Measurements from ENCODE around the gene ZNF90. TPM values are rescaled to one million over a fixed set of nuclear protein-coding genes. Genes with fewer than 3 reads are reported as not detected.
"Not testable (repeated sequence)": the region's sequence is repeated elsewhere in the genome, so short reads cannot be mapped to it uniquely, and the experiment has no call there.

The ZNF90 gene
- total RNA-seq (13.4 TPM), polyA plus RNA-seq (3.3 TPM)

DNA sequence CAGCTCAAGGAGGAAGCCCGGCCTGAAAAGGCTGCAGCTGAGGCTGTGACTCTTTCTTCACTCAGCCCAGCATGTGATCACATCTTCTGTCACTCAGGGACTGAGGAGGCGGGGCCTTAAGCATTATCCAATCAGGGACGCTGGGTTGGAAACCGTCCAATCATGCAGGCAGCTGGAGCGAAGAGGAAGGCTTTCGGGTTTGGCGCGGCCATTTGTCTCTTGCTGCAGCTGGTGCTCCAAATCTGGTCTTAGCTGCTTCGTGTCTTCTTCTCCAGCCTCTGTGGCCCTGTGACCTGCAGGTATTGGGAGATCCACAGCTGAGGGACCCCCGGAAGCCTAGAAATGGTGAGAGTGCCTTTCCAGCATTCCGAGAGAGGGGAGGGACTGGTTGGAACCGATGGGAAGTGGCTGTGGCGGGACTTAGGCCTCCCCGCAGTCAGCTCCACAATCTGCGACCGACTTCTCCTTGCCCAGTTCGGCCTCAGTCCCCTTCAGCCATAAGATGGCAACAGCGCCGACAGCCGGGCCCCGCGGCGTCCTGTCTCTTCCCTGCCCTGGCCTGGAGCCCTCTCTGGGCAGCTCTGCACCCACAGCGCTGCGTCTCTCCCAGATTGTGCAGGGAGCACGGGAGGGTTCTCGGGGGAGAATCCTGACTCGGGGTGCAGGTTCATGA is at the start of gene ZNF90:
ZNF90 (plus strand) TSS at position 210 of the 673 bp plus-strand sequence; CDS start at position 343, 133 bp downstream.
- Histone ChIP-seq H3K4me3 (ENCODE audit: low read depth, low read length) (peak within 1 kb of the TSS; percentile 48), H3K36me3 (ENCODE audit: insufficient read depth) (no peaks in the 10 kb centered on the region), H3K27ac (ENCODE audit: low read depth) (no peak within 1 kb of the TSS), H3K4me1 (ENCODE audit: insufficient read depth) (peaks cover 2% of the 10 kb centered on the region)
- DNase-seq (ENCODE audit: extremely low spot score), result peak; percentile 96
- 1% methylated on average over 28 of the region's 28 CpGs for WGBS

DNA sequence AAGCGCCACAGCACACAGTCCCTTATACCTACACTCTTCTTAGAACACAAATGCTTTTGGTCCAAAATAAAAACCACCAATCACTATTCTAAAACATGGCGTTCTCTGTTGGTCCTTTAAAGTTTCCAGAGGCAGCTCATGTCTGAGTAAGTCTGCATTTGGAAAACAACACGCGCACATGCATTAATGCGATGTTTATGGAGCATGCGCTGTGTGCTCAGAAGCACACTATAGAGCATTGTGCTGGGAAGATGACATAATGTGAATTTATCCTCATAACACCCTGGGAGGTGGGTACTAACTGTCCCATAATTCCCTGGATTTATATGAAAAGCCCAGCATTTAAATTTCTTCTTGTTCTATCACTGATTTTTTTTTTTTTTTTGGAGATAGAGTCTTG is 49.2 kb upstream of the ZNF90 start:
- Histone ChIP-seq H3K4me3 (ENCODE audit: low read depth, low read length) (no peak overlapping the region), H3K27ac (ENCODE audit: low read depth) (no peak overlapping the region), H3K36me3 (ENCODE audit: insufficient read depth) (no peaks in the 10 kb centered on the region), H3K4me1 (ENCODE audit: insufficient read depth) (no peaks in the 10 kb centered on the region)
- DNase-seq (ENCODE audit: extremely low spot score), result no peak
- WGBS, result 95% methylated on average over 6 of the region's 6 CpGs

DNA sequence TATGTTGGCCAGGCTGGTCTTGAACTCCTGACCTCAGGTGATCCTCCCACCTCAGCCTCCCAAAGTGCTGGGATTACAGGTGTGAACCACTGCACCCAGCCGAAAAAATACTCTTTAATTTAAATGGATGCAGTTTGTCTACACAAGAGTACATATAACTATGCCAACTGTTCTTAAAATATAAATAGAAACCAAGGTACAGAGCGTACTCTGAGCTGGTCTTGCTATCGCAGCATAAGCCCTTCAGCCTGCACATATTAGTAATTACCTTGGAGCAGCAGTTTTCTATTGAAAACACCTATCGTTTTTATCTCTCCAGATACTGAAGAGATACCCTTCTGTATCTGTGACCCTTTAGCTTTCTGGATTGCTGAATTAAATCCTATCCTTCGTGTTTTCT is 41.9 kb upstream of the ZNF90 start:
- Histone ChIP-seq H3K27ac (ENCODE audit: low read depth) (no peak overlapping the region), H3K36me3 (ENCODE audit: insufficient read depth) (no peaks in the 10 kb centered on the region), H3K4me1 (ENCODE audit: insufficient read depth) (no peaks in the 10 kb centered on the region), H3K4me3 (ENCODE audit: low read depth, low read length) (no peak overlapping the region)
- 95% methylated on average over 5 of the region's 5 CpGs for WGBS
- DNase-seq (ENCODE audit: extremely low spot score), result no peak

DNA sequence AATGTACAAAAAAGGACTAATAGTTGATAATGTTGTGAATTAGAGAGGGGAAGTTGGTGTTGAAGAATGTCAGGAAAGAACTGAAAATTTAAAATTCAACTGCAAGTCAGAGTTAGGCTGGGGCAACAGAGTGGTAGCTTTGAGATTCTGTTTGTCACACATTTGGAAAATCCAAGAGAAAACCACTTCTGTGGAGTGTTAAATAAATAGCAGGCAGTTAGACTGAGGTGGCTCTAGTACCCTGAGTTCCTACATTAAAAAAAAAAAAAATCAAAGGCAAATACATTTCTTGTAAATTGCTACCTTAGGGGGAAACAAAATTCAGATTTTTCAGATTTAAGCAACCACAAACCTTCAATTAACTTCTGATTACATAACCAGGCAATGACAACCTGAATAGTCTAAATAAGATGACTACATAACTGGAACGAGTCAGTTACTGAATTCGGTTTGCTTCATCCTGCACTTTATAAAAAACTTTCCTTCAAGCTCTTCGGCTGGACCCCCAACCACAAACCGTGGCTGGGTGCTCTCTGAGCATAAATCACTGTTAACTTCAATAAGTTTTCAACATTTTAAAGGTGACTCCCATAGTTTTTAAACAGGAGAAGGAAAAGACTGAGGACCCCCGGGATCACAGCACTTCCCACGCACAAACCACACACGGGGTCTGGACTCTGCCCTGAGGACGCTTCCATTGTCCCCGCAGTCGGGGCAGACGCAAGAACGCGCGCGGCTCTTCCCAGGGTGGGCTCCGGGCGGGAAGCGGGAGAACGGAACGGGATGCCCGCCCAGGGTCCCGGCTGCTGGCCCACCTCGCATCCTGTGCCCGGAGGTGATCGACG is 39.2 kb upstream of the ZNF90 start:
- WGBS, result under 1% methylated on average over 26 of the region's 26 CpGs

DNA sequence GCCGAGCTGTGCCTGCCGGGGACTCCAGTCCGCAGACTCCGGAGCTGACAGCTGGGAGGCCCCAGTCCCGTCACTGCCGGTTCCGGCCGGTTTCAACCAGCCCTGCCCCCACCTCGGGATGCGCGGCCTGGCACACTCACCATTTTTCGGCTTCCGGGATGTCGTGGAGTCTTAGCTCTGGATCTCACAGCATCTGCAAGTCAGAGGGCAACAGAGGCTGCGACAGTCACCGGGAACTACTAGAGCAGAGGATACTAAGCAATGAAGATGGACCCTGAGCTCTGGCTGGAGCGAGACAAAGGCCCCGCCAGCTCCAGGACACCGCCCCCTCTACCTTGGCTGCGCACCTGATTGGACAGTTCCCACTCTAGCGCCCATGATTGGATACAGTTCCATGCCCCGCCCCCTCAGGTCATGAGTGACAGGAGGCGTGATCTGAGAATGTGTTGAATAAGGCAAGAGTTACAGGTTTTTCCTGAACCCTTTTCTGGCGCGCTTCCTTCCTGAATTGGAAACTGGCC is 38.5 kb upstream of the ZNF90 start, which contains the start of gene ZNF682:
ZNF682 (minus strand) TSS at position 303 of the 521 bp plus-strand sequence; CDS start at position 143, 160 bp downstream.
- Histone ChIP-seq H3K36me3 (ENCODE audit: insufficient read depth) (no peaks in the 10 kb centered on the region), H3K4me1 (ENCODE audit: insufficient read depth) (no peaks in the 10 kb centered on the region), H3K27ac (ENCODE audit: low read depth) (no peak within 1 kb of the TSS), H3K4me3 (ENCODE audit: low read depth, low read length) (peak within 1 kb of the TSS; percentile 69)
- under 1% methylated on average over 25 of the region's 25 CpGs for WGBS
- peak; percentile 97 for DNase-seq (ENCODE audit: extremely low spot score)

More for the DNA sequence above, 39.2 kb upstream of the ZNF90 start:
- Histone ChIP-seq H3K4me3 (ENCODE audit: low read depth, low read length) (peak overlapping the region; percentile 69), H3K27ac (ENCODE audit: low read depth) (no peak overlapping the region), H3K4me1 (ENCODE audit: insufficient read depth) (no peaks in the 10 kb centered on the region), H3K36me3 (ENCODE audit: insufficient read depth) (no peaks in the 10 kb centered on the region)
- no peak for DNase-seq (ENCODE audit: extremely low spot score)

DNA sequence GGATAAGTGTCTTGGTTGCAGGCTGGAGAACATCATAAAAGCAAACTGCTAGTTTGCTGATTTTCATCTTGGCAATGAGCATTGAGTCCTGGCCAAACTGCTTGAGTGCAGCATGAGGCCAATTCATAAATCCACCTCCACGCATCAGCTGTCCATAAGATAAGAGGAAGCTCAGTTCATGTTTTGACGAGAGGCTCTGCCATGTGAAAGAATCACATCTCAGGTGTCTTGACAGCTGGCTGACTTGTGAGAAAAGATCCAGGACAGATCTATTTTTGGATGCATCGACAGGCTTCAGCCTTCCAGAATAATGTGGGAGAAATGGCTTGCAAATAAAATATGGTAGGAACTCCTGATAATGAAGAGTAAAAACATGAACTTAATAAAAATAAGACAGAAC is 33.1 kb upstream of the ZNF90 start:
- no peak overlapping the region for H3K27ac ChIP-seq (ENCODE audit: low read depth)
- no peaks in the 10 kb centered on the region for H3K4me1 ChIP-seq (ENCODE audit: insufficient read depth)
- 23% methylated on average over 3 of the region's 3 CpGs for WGBS
- no peak for DNase-seq (ENCODE audit: extremely low spot score)
- H3K4me3 ChIP-seq (ENCODE audit: low read depth, low read length), result no peak overlapping the region
- H3K36me3 ChIP-seq (ENCODE audit: insufficient read depth), result no peaks in the 10 kb centered on the region

DNA sequence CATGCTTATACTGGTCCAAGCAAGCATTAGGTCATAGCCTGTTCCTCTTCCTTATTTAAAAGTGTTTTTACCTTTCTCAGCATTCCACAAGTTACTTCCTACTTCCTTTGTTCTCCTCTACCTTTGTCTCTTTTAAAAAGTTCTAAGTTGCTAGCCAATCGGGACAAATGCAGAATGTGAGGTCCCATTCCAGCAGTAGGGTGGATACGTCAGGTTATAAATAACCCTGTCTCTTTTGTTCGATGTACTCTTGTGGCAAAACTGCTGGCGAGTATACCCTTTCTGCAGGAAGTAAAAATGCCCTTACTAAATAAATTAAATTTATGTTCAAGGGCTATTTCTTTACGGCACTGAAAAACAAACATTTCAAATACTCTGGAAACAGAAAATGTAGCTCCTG is 32.1 kb upstream of the ZNF90 start:
- 57% methylated on average over 5 of the region's 5 CpGs for WGBS
- H3K27ac ChIP-seq (ENCODE audit: low read depth), result not testable (repeated sequence)

DNA sequence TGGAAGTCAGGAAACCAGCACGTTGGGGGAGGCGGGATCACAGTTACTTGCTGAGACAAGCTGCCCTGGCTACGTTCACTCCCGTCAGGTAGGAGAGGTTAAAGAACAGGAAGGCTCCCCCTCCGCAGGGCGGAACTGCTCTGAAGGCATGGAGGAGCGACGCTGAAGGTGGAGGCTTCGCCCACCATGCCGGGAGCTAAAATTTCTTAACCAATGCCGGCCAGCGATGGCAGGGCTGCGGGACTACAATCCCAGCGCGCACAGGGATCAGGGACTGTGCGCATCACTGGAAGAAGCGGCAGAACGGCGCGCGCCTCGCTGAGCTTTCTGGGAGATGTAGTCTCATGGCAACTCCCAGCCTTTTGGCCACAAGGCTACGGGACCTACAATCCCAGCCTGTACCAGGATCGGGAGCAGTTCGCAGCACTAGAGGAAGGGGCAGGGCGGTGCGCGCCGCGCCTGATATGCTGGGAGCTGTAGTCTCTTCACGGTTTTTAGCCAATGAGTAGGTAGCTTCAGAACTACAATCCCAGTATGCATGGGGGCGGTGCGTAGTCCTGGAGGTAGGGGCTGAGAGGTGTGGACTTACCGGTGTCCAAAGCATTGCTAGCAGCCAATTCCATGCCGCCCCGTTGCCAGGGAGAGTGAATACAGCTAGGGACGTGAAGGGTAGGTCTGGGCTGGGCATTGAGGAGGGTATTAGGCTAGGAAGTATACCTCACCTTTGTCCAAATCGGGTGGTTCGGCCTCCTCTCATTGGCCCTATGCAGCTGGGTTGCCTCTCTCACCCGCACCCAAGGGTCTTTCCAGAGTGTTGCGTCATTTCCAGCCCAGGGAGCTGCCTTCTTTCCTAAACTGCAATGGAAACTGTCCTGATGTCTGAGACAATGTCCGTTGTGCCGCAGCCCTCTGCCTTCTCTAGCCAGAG is 25.7 kb upstream of the ZNF90 start:
- Histone ChIP-seq H3K36me3 (ENCODE audit: insufficient read depth) (no peaks in the 10 kb centered on the region), H3K4me3 (ENCODE audit: low read depth, low read length) (peak overlapping the region; percentile 51), H3K27ac (ENCODE audit: low read depth) (peak overlapping the region; percentile 68), H3K4me1 (ENCODE audit: insufficient read depth) (peaks cover 3% of the 10 kb centered on the region)
- under 1% methylated on average over 43 of the region's 43 CpGs for WGBS
- DNase-seq (ENCODE audit: extremely low spot score), result peak; percentile 93

More for the DNA sequence above, 32.1 kb upstream of the ZNF90 start:
- not testable (repeated sequence) for DNase-seq (ENCODE audit: extremely low spot score); H3K4me3 ChIP-seq (ENCODE audit: low read depth, low read length); H3K36me3 ChIP-seq (ENCODE audit: insufficient read depth); H3K4me1 ChIP-seq (ENCODE audit: insufficient read depth)

DNA sequence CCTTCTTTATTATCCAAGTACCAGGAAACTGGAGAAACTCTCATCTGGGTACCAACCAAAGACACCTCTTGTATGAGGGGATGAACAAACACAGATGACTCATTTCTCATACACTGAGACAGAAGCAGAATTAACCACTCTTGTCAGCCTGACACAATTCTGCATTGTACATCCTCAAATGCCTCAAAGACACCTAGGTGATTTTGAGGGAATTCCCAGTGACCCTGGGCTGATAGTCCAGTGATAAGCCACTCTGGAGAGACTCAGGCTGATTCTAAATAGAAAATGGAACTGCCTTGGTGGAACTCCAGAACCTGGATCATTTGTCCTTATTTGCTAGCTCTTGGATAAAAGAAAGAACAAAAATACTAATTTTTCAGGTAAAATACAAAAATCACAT is 19.1 kb upstream of the ZNF90 start:
- H3K4me1 ChIP-seq (ENCODE audit: insufficient read depth); H3K36me3 ChIP-seq (ENCODE audit: insufficient read depth); DNase-seq (ENCODE audit: extremely low spot score); H3K4me3 ChIP-seq (ENCODE audit: low read depth, low read length); H3K27ac ChIP-seq (ENCODE audit: low read depth): not testable (repeated sequence)

DNA sequence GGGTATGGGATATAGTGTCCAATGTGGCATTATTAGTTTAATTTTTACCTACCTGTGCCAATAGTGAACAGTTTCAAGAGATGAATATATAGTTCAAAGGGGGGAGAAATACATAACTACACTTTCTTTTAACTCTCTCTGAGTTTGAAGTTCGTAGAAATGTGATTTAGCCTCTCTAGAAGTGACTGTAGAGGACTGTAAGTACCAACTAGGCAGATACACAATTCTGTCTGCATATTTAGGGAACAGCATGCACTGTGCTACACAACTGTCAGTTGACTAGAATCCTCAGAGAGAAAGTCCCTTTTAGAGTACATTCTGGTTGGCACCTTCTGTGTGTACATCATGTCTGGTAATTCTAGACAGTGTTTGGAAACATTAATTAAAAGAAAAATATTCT is 17.5 kb upstream of the ZNF90 start:
- no peak for DNase-seq (ENCODE audit: extremely low spot score)
- Histone ChIP-seq H3K36me3 (ENCODE audit: insufficient read depth) (no peaks in the 10 kb centered on the region), H3K4me3 (ENCODE audit: low read depth, low read length) (no peak overlapping the region), H3K27ac (ENCODE audit: low read depth) (no peak overlapping the region), H3K4me1 (ENCODE audit: insufficient read depth) (no peaks in the 10 kb centered on the region)
- whole genome bisulfite sequencing, result 72% methylated on average over 1 of the region's 1 CpG

DNA sequence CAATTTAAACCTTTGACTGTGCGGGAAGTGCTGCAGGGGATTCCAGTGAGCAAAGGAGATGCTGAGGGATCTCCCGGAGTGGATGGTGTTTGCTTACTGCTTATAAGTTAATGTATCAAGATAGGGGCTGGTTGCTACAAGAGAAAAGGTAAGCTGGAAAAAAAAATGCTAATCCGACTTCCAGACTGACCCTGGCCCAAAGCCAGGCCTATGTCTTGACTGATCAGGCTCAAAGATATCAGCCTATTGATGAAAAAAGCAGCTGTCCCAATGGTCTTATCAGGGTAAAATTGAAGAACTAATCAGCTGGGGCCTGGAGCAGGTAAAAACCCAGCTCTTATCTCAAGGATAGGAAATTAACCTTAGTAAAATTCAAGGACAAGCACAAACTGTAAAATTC is 10.9 kb upstream of the ZNF90 start:
- no peak overlapping the region for H3K27ac ChIP-seq (ENCODE audit: low read depth)
- H3K4me1 ChIP-seq (ENCODE audit: insufficient read depth), result no peaks in the 10 kb centered on the region
- 36% methylated on average over 3 of the region's 3 CpGs for WGBS
- H3K36me3 ChIP-seq (ENCODE audit: insufficient read depth), result no peaks in the 10 kb centered on the region
- H3K4me3 ChIP-seq (ENCODE audit: low read depth, low read length), result no peak overlapping the region
- no peak for DNase-seq (ENCODE audit: extremely low spot score)

DNA sequence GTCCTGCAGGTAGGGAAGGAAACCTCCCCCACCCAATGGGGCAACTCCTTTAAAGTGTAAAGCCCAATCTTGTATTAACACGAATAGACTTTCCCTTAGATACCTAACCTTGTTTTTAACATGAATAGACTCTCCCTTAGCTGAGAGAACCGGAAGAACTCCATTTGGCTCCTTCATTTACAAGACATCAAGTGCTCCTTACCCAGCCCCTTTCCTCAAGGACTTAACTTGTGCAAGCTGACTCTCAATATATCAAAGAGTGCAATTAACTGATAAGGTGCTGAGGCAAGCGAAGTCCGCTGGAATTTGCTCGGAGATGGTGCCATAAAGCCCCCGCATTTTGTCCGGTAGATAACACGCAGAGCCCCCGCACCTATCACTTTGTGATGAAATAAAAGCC is 9.9 kb upstream of the ZNF90 start:
- no peak overlapping the region for H3K27ac ChIP-seq (ENCODE audit: low read depth)
- 11% methylated on average over 9 of the region's 9 CpGs for WGBS
- no peak for DNase-seq (ENCODE audit: extremely low spot score)
- H3K36me3 ChIP-seq (ENCODE audit: insufficient read depth), result no peaks in the 10 kb centered on the region
- no peak overlapping the region for H3K4me3 ChIP-seq (ENCODE audit: low read depth, low read length)
- no peaks in the 10 kb centered on the region for H3K4me1 ChIP-seq (ENCODE audit: insufficient read depth)

DNA sequence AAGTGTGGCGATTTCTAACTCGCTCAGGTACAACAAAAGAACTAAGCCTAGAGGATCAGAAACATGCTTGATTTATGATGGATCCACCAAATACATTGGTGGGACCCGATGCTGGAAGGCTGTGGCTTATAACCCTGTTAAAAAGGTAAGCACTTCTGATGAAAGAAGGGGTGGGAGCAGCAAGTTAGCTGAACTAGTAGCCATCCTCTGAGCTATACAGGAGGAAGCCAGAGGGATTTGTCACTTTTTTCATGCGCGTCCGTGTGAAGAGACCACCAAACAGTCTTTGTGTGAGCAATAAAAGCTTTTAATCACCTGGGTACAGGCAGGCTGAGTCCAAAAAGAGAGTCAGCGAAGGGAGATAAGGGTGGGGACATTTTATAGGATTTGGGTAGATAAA is 9.2 kb upstream of the ZNF90 start:
- not testable (repeated sequence) for H3K36me3 ChIP-seq (ENCODE audit: insufficient read depth); DNase-seq (ENCODE audit: extremely low spot score); H3K27ac ChIP-seq (ENCODE audit: low read depth); H3K4me1 ChIP-seq (ENCODE audit: insufficient read depth); H3K4me3 ChIP-seq (ENCODE audit: low read depth, low read length)
- 20% methylated on average over 7 of the region's 7 CpGs for WGBS

Measured in urinary bladder (tissue), 4 donors.